GM10266 (cell line): ENCODE data around the gene DPP3.
"Not testable (repeated sequence)": the region's sequence is repeated elsewhere in the genome, so short reads cannot be mapped to it uniquely, and the experiment has no call there.

Experiments used
- DNase-seq: peaks from one replicate; pipeline ENCODE4 v3.0.0; 2012; ENCODE audit errors: extremely low spot score
- CTCF ChIP-seq: IDR thresholded peaks from 2 replicates; pipeline ENCODE4 v1.5.1; 2012; ENCODE audit warnings: mild to moderate bottlenecking, low read depth; ENCODE audit not compliant: control insufficient read depth, insufficient read depth; ENCODE audit errors: missing control alignments

DPP3 gene

GRCh38 chr11:66529655-66530054, 49.4 kb downstream of the DPP3 start:
- no peak for TF ChIP-seq CTCF
- DNase-seq: no peak

- no peak for DNase-seq
- no peak for TF ChIP-seq CTCF
Measured at GRCh38 chr11:66530927-66531709, 50.9 kb downstream of the DPP3 start.

- no peak for TF ChIP-seq CTCF
- DNase-seq: no peak
Measured at GRCh38 chr11:66531841-66532240, 51.6 kb downstream of the DPP3 start.

- TF ChIP-seq CTCF: no peak
- no peak for DNase-seq
Measured at GRCh38 chr11:66532784-66533183, 52.5 kb downstream of the DPP3 start.

- no peak for DNase-seq
- no peak for TF ChIP-seq CTCF
Measured at GRCh38 chr11:66539170-66539869, 59.1 kb downstream of the DPP3 start.

- no peak for DNase-seq
- no peak for TF ChIP-seq CTCF
Measured at GRCh38 chr11:66539870-66540213, 59.6 kb downstream of the DPP3 start.

- not testable (repeated sequence) for DNase-seq
Measured at GRCh38 chr11:66540598-66540997, 60.4 kb downstream of the DPP3 start.
